ENCODE measurements around the gene KRT82.

DNA sequence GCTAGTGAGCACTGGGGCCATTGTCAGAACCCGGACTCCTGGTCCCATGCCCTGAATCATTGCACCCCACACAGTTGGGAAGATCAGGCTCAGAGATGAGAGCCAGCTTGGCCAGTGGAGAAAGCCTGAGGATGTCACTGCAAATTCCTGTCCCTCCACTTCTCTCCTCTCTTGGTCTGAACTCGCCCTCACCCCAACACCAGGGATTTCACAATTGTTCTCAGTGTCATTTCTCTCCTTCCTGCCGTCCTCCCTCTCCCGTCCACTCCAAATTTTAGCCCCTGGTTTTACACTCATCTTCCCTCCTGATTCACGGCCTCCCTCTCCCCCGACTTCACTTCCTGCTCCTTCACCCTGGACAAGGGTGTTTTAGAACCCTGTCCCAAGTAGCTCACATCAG is 16.9 kb upstream of the KRT82 start:
- TF ChIP-seq SRF (IDR thresholded peaks at IDR 0.05; ENCODE audit: low read depth, low read length) (no peak), JUND (IDR thresholded peaks at IDR 0.05; ENCODE audit: low read length) (no peak), EP300 (IDR thresholded peaks at IDR 0.05; ENCODE audit: borderline replicate concordance in 1 of 2, low read depth in 2 of 2, low read length in 2 of 2) (no peak), RAD21 (IDR thresholded peaks at IDR 0.05 in 1 of 2, conservative IDR thresholded peaks at IDR 0.05 in 1 of 2; ENCODE audit: low read depth in 2 of 2, low read length in 2 of 2) (no peak)
